ENCODE measurements around the gene TTYH2.

TTYH2 gene

DNA sequence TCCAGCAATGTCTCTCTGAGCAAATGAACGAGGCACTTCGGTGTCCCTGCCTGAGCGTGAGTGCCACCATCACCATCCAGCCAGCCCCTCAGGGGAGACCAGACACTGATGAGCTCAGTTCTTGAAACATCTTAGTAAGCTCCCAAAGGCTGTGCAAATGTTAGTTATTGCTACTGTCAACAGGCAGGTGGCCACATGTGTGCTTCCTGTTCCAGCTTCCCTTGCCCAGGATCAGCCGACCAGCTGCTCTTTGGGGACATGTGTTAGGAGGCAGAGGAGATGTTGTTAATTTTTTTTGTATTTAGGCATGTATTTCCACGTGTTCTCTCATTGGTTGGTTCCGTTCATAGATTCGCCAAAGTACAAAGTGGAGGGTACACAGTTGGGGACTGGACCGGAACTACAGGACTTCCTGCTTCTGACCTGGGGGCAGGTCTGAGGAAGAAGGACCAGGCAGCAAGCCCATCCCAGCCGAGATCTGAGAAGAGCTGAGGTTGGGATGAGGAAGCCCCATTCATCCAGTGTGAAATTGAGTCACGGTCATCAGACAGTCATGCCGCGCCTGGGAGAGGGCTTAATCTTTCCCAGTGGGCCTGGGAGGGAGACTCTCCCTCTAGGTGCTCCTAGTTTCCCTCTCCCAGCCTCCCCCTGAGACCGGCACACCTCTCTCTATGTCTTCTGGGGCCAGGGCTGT lies 3.8 kb downstream of the TTYH2 start:
- DNase-seq, result no peak

DNA sequence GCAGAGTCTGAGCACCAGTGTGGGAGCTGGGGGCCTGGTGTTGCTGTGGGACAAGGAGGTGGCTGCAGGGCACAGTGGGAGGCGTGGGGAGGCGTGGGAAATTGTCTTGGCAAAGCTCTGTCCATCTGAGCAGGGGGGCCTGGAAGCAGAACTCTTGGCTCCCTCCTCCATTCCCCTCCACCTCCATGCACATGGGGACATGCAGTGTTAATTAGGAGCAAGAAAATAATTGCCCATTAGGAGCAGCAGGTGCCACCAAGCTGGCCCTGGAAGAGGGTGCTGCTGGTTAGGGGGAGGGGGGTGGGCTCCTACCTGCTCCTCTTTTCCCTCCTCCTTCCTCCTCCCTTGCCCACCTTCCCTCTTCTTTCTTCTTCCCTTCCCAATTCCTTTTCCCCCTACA lies 4.5 kb downstream of the TTYH2 start:
- DNase-seq, result no peak

DNA sequence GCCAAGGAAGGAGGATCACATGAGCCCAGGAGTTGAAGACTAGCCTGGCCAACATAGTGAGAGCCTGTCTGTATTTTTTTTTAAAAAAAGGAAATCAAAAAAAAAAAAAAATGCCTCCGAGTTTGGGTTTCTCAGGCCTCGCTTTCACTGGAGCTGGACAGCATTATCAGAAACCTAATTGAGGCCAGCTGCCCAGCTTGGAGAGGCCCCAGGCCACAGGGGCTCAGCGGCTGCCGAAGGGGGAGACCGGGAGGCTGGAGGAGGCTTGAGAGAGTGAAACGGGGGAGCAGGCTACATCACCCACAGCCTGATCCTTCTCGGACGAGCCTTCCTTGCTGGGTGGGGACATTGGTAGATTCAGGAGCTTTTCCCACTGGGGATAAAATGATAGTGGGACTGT lies 5.1 kb downstream of the TTYH2 start:
- no peak for DNase-seq

DNA sequence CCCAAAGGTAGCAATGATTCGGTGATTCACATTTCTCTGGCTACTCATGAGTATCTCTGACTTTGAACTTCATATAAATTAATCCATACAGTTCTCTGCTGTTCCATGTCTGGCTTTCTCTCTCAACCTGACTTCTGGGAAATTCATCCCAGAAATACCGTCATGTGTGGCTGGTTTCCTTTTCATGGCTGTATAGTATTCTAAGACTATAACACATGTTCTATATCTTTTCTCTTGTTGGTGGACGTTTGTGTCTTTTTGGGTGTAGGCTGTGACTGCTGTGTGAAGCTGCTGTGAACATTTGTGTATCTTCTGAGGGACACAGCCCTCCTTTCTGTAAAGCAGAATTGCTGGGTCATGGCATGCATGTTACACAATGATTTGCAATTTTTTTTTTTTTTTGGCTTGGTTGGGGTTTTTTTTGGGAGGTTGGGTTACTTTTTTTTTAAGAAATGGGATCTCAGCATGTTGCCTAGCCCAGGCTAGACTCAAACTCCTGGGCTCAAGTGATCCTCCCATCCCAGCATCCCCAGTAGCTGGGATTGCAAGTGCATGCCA lies 6.3 kb downstream of the TTYH2 start:
- no peak for DNase-seq

DNA sequence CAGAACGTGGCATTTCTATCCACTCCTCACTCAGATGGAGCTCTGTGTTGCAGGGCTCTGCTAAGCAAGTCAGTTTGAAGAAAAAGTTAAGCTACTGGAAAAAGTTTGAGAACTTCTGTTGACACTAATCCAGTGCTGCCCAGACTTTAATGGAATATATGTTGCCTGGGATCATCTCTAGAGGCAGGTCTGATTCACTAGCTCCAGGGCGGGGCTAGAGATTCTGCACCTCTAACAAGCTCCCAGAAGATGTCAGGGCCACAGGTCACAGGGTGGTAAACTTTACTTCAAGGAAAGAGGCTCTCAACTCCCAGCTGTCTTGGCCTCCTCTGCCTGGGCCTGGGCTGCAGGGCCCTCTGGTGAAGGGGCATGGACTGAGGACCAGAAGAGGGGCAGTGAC lies 6.8 kb downstream of the TTYH2 start:
- DNase-seq, result no peak

DNA sequence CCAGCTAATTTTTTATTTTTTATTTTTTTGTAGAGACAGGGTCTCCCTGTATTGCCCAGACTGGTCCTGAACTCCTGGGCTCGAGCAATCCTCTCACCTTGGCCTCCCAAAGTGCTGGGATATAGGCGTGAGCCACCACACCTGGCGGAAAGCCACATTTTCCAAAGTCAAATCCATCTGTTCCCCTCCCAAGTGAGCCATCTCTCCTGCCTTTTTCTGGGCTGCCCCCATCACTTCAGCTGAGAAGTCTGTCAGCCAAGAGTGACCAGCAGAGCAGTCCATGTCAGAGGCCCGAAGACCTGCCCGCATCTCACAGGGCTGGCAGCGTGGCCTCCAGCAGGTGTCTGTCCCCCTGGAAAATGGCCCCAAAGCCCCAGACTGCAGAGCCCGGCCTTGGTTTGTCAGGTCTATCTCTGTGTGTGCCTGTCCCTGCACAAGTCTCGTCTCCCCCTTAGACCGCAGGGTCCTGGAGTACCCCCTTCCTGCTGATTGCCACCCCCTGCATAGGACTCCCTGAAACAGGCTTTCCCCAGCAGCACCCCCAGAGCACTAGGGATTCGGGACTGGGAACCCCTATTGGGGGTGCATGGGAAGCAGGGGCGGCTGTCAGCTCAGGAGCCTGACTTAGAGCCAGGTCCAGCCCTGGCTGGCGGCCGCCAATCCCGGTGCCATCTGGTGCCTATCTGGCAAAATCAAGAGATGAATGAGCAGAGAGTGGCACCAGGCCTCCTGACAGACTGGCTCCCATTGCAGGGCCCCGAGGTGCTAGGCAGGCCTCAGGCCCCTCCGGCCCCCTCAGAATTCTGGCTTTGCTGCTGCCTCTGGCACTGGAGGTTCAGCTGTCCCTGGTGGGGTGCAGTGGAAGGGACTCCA lies 7.8 kb downstream of the TTYH2 start:
- DNase-seq, result no peak

DNA sequence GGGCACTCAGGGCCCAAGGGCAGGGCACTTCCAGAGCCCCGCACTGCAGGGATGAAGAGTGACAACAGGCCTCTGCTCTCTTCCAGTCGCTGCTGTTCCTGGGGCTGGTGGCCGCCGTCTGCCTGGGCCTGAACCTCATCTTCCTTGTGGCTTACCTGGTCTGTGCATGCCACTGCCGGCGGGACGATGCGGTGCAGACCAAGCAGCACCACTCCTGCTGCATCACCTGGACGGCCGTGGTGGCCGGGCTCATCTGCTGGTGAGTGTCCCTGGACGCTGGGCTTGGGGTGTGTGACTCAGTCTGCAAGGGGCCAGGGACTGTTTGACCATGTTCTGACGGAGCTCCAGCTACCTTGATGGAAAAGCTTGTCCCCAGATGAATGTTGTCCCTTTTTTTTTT lies 9.0 kb downstream of the TTYH2 start:
- DNase-seq, result no peak

DNA sequence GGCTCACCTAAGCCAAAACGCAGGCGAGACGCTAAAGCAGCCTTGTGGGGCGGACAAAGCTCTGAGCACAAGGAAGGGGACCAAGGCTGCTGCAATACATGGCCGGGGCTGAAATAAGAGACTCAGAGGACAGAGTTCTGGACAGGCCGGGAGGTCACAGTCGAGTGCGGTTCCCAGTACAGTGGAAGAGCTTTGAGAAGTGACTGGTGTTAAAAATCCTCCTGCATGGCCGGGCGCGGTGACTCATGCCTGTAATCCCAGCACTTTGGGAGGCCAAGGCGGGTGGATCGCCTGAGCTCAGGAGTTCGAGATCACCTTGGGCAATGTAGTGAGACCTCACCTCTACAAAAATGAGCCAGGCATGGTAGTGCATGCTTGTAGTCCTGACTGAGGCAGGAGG lies 10.5 kb downstream of the TTYH2 start:
- no peak for DNase-seq

DNA sequence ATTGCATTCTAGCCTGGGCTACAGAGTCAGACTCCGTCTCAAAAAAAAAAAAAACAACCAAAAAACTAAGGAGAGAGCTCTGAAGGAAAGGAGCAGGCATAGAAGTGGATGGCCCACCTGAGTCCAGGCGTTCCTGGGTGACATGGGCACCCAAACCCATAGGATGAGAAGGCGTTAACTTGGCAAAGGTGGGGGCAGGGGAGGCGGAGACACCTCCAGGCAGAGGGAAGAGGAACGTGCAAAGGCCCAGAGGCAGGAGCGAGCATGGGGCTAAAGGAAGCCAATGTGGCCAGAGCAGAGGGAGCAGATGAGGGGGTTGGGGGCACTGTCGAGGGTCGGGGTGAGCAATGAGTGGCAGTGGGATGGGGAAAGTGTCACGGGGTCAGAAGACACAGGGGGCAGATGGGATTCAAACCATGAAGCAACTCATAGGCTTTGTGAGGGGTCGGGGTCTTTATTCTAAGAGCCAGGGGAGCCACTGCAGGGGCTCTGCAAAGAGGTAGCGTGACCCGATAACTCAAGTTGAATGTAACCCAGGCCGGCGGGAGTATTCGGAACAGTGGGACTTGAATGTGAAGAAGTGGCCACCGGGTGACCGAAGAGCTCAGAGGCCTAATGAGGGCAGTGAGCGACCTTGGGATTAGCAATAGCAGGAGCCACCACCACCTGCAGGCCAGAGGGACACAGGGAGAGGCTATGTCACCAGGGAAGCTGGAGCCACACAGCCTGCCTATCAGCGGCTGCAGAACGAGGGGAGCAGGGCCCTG lies 11.8 kb downstream of the TTYH2 start:
- DNase-seq, result no peak

DNA sequence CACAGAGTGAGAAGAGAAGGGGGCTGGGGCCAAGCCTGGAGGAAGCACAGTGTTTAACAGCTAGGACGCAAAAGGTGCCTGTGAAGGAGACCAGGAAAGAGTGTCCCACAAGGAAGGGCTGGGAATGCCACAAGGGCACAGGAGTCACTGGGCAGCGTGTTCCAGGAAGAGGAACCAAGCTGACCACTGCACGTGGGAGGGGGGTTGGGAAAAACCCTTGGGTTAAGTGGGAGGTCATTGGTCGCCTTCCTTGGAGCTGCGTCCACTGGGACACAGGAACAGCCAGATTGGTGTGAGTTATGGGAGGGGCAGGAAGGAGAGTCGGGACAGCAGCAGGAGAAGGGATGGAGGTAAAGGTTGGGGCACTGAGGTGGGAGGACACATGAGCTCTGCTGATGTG lies 12.9 kb downstream of the TTYH2 start:
- DNase-seq, result no peak

DNA sequence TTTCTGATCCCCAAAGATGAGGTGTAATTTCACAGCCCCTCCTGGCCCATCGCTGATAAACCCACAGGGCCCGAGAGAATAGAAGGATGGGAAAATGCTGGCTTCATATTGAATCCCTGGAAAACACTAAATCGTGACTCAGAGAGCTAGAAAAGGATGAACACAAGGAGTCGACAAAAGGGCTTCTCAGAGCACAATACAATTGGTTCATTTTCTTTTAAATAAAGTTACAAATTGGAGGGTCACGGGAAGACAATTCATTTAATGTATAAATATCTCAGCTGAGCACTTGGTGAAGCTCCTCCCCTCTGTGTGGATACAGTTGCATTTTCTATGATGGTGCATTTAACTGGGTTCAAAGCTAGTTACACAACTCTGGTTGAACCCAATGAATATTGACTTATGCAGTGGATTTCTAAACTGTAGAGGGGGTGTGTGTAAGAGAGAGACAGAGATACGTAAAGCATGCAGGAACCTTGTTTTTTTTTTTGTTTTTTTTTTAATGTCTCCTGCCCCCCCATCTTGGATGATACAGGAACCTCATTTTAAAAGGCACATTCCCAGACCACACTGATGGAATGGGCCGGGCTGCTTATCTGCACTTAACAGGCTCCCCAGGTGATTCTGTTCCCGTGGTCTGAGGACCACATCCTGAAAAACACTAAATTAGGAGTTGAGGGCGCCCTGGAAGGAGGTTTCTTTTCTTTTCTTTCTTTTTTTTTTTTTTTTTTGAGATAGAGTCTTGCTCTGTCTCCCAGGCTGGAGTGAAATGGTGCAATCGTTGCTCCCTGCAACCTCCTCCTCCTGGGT lies 14.1 kb downstream of the TTYH2 start:
- DNase-seq, result no peak

DNA sequence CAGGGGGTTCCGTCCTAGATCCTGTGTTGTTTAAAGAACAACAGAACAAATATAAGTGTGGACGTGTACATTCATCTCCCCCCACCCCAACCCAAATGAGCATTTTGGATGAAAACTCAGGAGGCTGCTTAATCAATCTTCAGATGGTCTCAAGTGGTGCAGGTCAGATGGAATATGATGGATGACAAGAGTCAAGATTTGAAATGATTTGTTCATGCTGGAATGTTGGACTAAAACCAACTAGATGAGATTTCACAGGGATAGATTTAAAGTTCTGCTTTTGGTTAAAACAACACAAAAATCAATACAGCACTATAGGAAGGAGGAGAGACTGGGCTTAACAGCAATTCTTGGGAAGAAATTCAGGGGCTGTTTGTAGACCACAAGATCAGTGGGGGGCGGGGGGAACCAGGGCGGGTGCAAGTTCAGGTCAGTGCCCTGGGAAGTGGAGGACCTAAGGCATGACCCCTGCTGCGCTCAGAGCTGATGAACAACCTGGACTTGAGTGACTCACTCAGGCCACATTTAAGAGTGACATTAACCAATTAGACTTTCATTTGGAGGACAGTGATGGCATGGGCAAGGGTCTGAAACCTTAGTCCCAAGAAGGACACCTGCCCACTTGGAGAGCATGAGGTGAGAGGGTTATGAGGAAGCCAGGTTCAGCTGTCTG lies 15.1 kb downstream of the TTYH2 start:
- DNase-seq, result no peak

DNA sequence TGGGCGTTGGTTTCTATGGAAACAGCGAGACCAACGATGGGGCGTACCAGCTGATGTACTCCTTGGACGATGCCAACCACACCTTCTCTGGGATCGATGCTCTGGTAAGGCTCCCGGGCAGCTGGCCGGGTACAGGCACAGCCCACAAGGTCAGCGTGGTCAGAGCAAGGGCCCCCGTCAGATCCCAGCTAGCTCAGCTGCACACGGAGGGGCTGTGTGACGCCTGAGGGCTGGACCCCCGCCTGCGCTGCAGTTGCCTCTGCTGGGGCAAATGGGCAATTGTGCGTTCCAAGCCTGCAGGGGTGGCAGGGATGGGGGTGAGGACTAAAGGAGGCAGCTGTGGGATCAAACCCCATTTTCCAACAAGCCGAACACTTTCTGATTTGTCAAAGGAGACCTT lies 17.5 kb downstream of the TTYH2 start:
- DNase-seq, result no peak

DNA sequence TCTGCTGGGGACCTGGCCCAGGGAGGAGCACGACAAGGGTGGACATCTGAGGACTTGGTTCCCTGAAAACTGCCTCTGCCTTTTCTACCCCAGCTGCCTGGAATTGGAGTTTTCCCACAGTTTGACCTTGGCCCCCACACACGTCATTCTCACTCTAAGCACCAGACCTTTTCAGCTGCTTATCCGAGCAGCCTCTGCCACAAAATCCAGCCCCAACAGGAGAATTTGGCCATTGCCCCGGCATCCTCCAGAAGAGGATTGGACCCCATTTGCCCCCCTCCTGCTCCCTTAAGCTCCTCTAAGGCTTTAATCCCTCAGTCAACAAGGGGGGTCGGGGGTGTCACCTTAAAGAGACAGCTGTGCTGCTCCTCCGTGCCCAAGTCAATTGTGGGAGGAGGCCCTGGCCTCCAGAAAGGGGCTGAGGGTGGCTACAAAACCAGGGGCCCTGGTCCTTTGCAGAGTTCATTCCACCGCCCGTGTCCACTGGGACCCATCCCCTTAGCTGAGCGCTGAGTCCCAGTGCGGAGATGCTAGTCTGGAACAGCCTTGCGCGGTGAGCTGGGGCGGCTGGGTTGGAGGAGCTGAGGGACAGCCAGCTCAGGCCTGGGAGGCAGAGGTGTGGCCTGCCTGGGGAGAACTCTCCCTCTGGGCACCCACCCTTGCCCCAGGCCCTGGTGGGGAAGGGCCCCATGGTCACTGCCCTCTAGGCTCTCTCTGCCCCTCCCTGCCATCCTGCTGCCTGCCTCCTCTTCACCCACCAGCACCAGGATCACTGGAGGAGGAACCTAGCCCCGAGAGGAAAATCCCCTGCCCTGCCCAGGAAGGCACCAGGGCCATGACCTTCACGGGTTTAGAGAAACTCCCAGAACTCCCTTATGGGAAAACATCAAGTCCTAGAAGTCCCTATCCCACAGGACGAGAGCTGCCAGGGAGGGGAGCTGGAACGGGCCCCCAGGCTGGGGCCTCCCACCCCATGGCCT lies 18.8 kb downstream of the TTYH2 start:
- no peak for DNase-seq

DNA sequence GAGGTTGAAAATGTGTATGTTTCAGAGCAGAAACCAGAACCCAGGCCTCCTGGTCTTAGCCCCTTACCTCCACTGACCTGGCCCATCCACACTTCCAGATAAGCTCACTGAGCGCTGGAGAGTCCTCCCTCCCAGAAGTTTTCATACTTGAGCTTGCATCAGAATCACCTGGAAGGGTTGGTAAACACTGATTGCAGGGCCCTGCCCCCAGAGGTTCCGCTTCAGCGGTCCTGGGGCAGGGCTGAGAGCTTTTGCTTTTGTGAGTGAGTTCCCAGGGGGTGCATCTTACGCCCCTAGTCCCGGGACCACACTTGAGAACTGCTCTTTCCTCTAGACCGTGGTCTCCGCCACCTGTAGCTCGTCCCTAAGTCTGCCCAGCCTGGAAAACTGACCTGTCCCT lies 20.6 kb downstream of the TTYH2 start:
- no peak for DNase-seq

DNA sequence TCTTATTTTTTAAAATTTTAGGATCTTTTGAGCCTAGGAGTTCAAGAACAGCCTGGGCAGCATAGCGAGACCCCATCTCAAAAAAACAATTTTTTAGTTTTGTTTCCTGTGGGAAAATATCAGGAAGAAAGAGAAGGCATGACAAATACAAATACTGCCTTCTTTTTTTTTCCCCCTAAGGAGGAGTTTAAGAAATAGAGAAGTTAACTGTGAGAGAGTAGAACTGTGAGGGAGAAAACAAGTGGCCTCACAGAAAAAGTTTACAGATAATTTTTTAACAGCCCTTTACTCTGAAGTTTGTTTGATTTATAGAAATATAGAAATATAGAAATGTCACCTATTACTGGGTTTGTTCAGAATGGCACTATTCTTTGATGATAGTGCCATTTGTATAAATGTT lies 21.1 kb downstream of the TTYH2 start:
- DNase-seq, result no peak

DNA sequence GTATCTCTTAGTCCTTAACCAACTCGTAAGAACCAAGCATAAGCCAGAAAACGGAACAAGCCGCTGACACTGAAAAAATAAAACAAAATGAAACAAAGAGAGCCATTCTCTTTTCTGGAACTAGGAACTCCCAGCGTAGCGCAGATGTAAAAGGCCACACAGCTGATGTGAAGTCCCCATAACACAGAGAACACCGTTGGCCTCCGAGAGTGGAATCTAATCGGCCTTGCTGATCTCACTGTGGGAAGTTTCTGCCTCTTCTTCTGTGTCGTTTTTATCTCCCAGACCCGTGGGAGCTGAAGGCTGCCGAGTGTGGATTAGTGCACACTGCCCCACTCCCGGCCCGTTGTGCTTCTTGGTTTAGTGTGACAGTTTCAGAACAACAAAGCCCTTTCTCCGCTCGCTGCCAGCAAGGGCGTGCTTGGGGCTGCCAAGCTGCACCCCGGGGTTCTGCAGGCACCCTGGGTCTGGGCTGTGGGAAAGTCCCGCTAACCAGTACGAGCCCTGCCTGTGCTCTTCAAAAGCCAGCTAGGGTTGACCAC lies 21.7 kb downstream of the TTYH2 start:
- no peak for DNase-seq

DNA sequence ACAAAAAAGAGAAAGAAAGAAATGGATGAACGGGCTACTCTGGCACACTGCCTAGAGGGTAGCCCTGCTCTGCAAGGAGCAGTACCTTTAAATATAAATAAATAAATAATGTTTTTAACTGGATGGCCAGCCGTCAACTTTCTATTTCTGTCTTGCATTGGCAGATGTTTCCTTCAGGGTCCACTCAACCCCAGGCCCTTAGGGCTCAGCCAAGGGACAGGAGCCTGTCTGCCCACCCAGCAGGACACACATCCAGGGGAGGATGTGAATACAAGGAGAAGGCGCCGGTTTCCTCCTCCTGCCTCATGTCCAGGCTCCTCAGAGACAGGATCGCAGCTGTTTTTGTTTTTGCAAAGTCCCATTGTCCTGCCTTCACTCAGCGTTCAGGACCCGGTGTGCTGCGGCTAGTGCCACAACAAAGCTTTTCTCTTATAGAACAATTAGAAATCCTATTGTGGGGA lies 22.6 kb downstream of the TTYH2 start:
- no peak for DNase-seq

DNA sequence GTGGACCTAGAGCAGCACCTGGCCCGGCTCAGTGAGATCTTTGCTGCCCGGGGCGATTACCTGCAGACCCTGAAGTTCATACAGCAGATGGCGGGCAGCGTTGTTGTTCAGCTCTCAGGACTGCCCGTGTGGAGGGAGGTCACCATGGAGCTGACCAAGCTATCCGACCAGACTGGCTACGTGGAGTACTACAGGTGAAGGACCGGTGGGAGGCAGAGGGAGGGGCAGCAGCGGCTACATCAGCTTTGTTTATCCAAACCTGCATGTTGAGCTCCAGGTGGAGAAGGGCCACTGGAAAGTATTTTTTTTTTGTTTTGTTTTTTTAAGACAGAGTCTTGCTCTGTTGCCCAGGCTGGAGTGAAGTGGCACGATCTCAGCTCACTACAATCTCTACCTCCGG lies 23.9 kb downstream of the TTYH2 start:
- DNase-seq, result no peak

DNA sequence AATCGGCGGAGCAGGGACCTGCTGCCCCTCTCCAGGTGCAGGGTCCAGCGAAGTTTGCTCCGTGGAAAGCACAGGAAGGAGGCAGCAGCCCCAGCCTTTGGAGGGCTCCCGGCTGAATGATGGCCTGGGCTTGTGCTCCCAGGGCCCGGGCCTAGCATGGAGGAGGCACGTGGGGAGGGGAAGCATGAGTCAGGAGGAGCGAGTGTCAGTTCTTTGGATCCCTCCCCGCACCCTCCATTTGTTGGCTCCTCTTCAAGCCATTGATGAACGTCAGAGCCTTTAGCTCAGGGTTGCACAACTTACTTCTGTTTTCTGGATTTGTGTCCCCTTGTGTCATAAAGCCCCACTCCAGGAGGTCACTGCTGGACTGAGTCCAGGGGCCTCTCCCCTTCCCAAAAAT lies 25.8 kb downstream of the TTYH2 start:
- no peak for DNase-seq
